ENCODE results near the gene CCDC122.

Gene CCDC122

GRCh38 chr13:43808676-43809075 is 70.9 kb downstream of the CCDC122 start:
- H3K27ac ChIP-seq (ENCODE audit: low read depth, low read length): no peak overlapping the region
- no peaks in the 10 kb centered on the region for H3K4me1 ChIP-seq (ENCODE audit: control insufficient read depth in 1 of 2, insufficient read depth in 2 of 2, low read length in 2 of 2)
- no peaks in the 10 kb centered on the region for H3K36me3 ChIP-seq (ENCODE audit: control insufficient read depth in 1 of 2, insufficient read depth in 2 of 2, low read length in 2 of 2)

GRCh38 chr13:43805681-43806128 is 73.8 kb downstream of the CCDC122 start:
- Histone ChIP-seq H3K36me3 (ENCODE audit: control insufficient read depth in 1 of 2, insufficient read depth in 2 of 2, low read length in 2 of 2) (no peaks in the 10 kb centered on the region), H3K9ac (ENCODE audit: low read depth in 1 of 2, low read length in 2 of 2) (no peak overlapping the region), H3K27ac (ENCODE audit: low read depth, low read length) (no peak overlapping the region), H3K9me3 (ENCODE audit: control insufficient read depth in 1 of 2, low read length in 2 of 2) (no peaks in the 10 kb centered on the region), H3K4me3 (ENCODE audit: low read depth in 1 of 2, low read length in 2 of 2) (no peak overlapping the region), H3K27me3 (ENCODE audit: control insufficient read depth in 1 of 2, insufficient read depth in 2 of 2, low read length in 2 of 2) (no peaks in the 10 kb centered on the region), H3K4me1 (ENCODE audit: control insufficient read depth in 1 of 2, insufficient read depth in 2 of 2, low read length in 2 of 2) (no peaks in the 10 kb centered on the region)

More at GRCh38 chr13:43808676-43809075, 70.9 kb downstream of the CCDC122 start:
- Histone ChIP-seq H3K4me3 (ENCODE audit: low read depth in 1 of 2, low read length in 2 of 2) (no peak overlapping the region), H3K9ac (ENCODE audit: low read depth in 1 of 2, low read length in 2 of 2) (no peak overlapping the region), H3K9me3 (ENCODE audit: control insufficient read depth in 1 of 2, low read length in 2 of 2) (no peaks in the 10 kb centered on the region), H3K27me3 (ENCODE audit: control insufficient read depth in 1 of 2, insufficient read depth in 2 of 2, low read length in 2 of 2) (no peaks in the 10 kb centered on the region)

- H3K9ac ChIP-seq (ENCODE audit: low read depth in 1 of 2, low read length in 2 of 2): no peak overlapping the region
- no peaks in the 10 kb centered on the region for H3K9me3 ChIP-seq (ENCODE audit: control insufficient read depth in 1 of 2, low read length in 2 of 2)
- no peaks in the 10 kb centered on the region for H3K4me1 ChIP-seq (ENCODE audit: control insufficient read depth in 1 of 2, insufficient read depth in 2 of 2, low read length in 2 of 2)
- no peaks in the 10 kb centered on the region for H3K27me3 ChIP-seq (ENCODE audit: control insufficient read depth in 1 of 2, insufficient read depth in 2 of 2, low read length in 2 of 2)
- H3K36me3 ChIP-seq (ENCODE audit: control insufficient read depth in 1 of 2, insufficient read depth in 2 of 2, low read length in 2 of 2): no peaks in the 10 kb centered on the region
- H3K4me3 ChIP-seq (ENCODE audit: low read depth in 1 of 2, low read length in 2 of 2): no peak overlapping the region
- H3K27ac ChIP-seq (ENCODE audit: low read depth, low read length): no peak overlapping the region
Measured at GRCh38 chr13:43805071-43805468, 74.5 kb downstream of the CCDC122 start.

GRCh38 chr13:43804461-43805070 is 75.0 kb downstream of the CCDC122 start:
- Histone ChIP-seq H3K9me3 (ENCODE audit: control insufficient read depth in 1 of 2, low read length in 2 of 2) (no peaks in the 10 kb centered on the region), H3K4me3 (ENCODE audit: low read depth in 1 of 2, low read length in 2 of 2) (no peak overlapping the region), H3K9ac (ENCODE audit: low read depth in 1 of 2, low read length in 2 of 2) (no peak overlapping the region), H3K4me1 (ENCODE audit: control insufficient read depth in 1 of 2, insufficient read depth in 2 of 2, low read length in 2 of 2) (no peaks in the 10 kb centered on the region), H3K36me3 (ENCODE audit: control insufficient read depth in 1 of 2, insufficient read depth in 2 of 2, low read length in 2 of 2) (no peaks in the 10 kb centered on the region), H3K27me3 (ENCODE audit: control insufficient read depth in 1 of 2, insufficient read depth in 2 of 2, low read length in 2 of 2) (no peaks in the 10 kb centered on the region), H3K27ac (ENCODE audit: low read depth, low read length) (no peak overlapping the region)

- no peaks in the 10 kb centered on the region for H3K27me3 ChIP-seq (ENCODE audit: control insufficient read depth in 1 of 2, insufficient read depth in 2 of 2, low read length in 2 of 2)
- no peak overlapping the region for H3K4me3 ChIP-seq (ENCODE audit: low read depth in 1 of 2, low read length in 2 of 2)
- H3K9ac ChIP-seq (ENCODE audit: low read depth in 1 of 2, low read length in 2 of 2): no peak overlapping the region
- H3K9me3 ChIP-seq (ENCODE audit: control insufficient read depth in 1 of 2, low read length in 2 of 2): no peaks in the 10 kb centered on the region
- H3K36me3 ChIP-seq (ENCODE audit: control insufficient read depth in 1 of 2, insufficient read depth in 2 of 2, low read length in 2 of 2): no peaks in the 10 kb centered on the region
- no peaks in the 10 kb centered on the region for H3K4me1 ChIP-seq (ENCODE audit: control insufficient read depth in 1 of 2, insufficient read depth in 2 of 2, low read length in 2 of 2)
- no peak overlapping the region for H3K27ac ChIP-seq (ENCODE audit: low read depth, low read length)
Measured at GRCh38 chr13:43802511-43802910, 77.0 kb downstream of the CCDC122 start.

- H3K27me3 ChIP-seq (ENCODE audit: control insufficient read depth in 1 of 2, insufficient read depth in 2 of 2, low read length in 2 of 2): no peaks in the 10 kb centered on the region
- H3K4me3 ChIP-seq (ENCODE audit: low read depth in 1 of 2, low read length in 2 of 2): no peak overlapping the region
- no peaks in the 10 kb centered on the region for H3K36me3 ChIP-seq (ENCODE audit: control insufficient read depth in 1 of 2, insufficient read depth in 2 of 2, low read length in 2 of 2)
- H3K9ac ChIP-seq (ENCODE audit: low read depth in 1 of 2, low read length in 2 of 2): no peak overlapping the region
- no peaks in the 10 kb centered on the region for H3K9me3 ChIP-seq (ENCODE audit: control insufficient read depth in 1 of 2, low read length in 2 of 2)
- no peak overlapping the region for H3K27ac ChIP-seq (ENCODE audit: low read depth, low read length)
- no peaks in the 10 kb centered on the region for H3K4me1 ChIP-seq (ENCODE audit: control insufficient read depth in 1 of 2, insufficient read depth in 2 of 2, low read length in 2 of 2)
Measured at GRCh38 chr13:43800828-43801227, 78.7 kb downstream of the CCDC122 start.

- Histone ChIP-seq H3K4me1 (ENCODE audit: control insufficient read depth in 1 of 2, insufficient read depth in 2 of 2, low read length in 2 of 2) (no peaks in the 10 kb centered on the region), H3K27me3 (ENCODE audit: control insufficient read depth in 1 of 2, insufficient read depth in 2 of 2, low read length in 2 of 2) (no peaks in the 10 kb centered on the region), H3K36me3 (ENCODE audit: control insufficient read depth in 1 of 2, insufficient read depth in 2 of 2, low read length in 2 of 2) (no peaks in the 10 kb centered on the region), H3K27ac (ENCODE audit: low read depth, low read length) (no peak overlapping the region), H3K9ac (ENCODE audit: low read depth in 1 of 2, low read length in 2 of 2) (no peak overlapping the region), H3K9me3 (ENCODE audit: control insufficient read depth in 1 of 2, low read length in 2 of 2) (no peaks in the 10 kb centered on the region), H3K4me3 (ENCODE audit: low read depth in 1 of 2, low read length in 2 of 2) (no peak overlapping the region)
Measured at GRCh38 chr13:43799191-43799590, 80.3 kb downstream of the CCDC122 start.

GRCh38 chr13:43797869-43798268 is 81.7 kb downstream of the CCDC122 start:
- H3K36me3 ChIP-seq (ENCODE audit: control insufficient read depth in 1 of 2, insufficient read depth in 2 of 2, low read length in 2 of 2): no peaks in the 10 kb centered on the region
- H3K9ac ChIP-seq (ENCODE audit: low read depth in 1 of 2, low read length in 2 of 2): no peak overlapping the region
- no peaks in the 10 kb centered on the region for H3K9me3 ChIP-seq (ENCODE audit: control insufficient read depth in 1 of 2, low read length in 2 of 2)
- H3K4me1 ChIP-seq (ENCODE audit: control insufficient read depth in 1 of 2, insufficient read depth in 2 of 2, low read length in 2 of 2): no peaks in the 10 kb centered on the region
- H3K27ac ChIP-seq (ENCODE audit: low read depth, low read length): no peak overlapping the region
- no peak overlapping the region for H3K4me3 ChIP-seq (ENCODE audit: low read depth in 1 of 2, low read length in 2 of 2)
- H3K27me3 ChIP-seq (ENCODE audit: control insufficient read depth in 1 of 2, insufficient read depth in 2 of 2, low read length in 2 of 2): no peaks in the 10 kb centered on the region

GRCh38 chr13:43797159-43797558 is 82.4 kb downstream of the CCDC122 start:
- no peak overlapping the region for H3K4me3 ChIP-seq (ENCODE audit: low read depth in 1 of 2, low read length in 2 of 2)
- H3K9ac ChIP-seq (ENCODE audit: low read depth in 1 of 2, low read length in 2 of 2): no peak overlapping the region
- H3K27ac ChIP-seq (ENCODE audit: low read depth, low read length): no peak overlapping the region
- H3K36me3 ChIP-seq (ENCODE audit: control insufficient read depth in 1 of 2, insufficient read depth in 2 of 2, low read length in 2 of 2): no peaks in the 10 kb centered on the region
- H3K9me3 ChIP-seq (ENCODE audit: control insufficient read depth in 1 of 2, low read length in 2 of 2): no peaks in the 10 kb centered on the region
- no peaks in the 10 kb centered on the region for H3K4me1 ChIP-seq (ENCODE audit: control insufficient read depth in 1 of 2, insufficient read depth in 2 of 2, low read length in 2 of 2)
- H3K27me3 ChIP-seq (ENCODE audit: control insufficient read depth in 1 of 2, insufficient read depth in 2 of 2, low read length in 2 of 2): no peaks in the 10 kb centered on the region

- H3K9me3 ChIP-seq (ENCODE audit: control insufficient read depth in 1 of 2, low read length in 2 of 2): no peaks in the 10 kb centered on the region
- H3K4me1 ChIP-seq (ENCODE audit: control insufficient read depth in 1 of 2, insufficient read depth in 2 of 2, low read length in 2 of 2): no peaks in the 10 kb centered on the region
- no peak overlapping the region for H3K9ac ChIP-seq (ENCODE audit: low read depth in 1 of 2, low read length in 2 of 2)
- H3K36me3 ChIP-seq (ENCODE audit: control insufficient read depth in 1 of 2, insufficient read depth in 2 of 2, low read length in 2 of 2): no peaks in the 10 kb centered on the region
- no peak overlapping the region for H3K4me3 ChIP-seq (ENCODE audit: low read depth in 1 of 2, low read length in 2 of 2)
- H3K27ac ChIP-seq (ENCODE audit: low read depth, low read length): no peak overlapping the region
- H3K27me3 ChIP-seq (ENCODE audit: control insufficient read depth in 1 of 2, insufficient read depth in 2 of 2, low read length in 2 of 2): peaks cover 0 to under 1% of the 10 kb centered on the region in 2 donors
Measured at GRCh38 chr13:43794416-43794815, 85.1 kb downstream of the CCDC122 start.
